ENCODE data around the gene SEC23IP.
"Not testable (repeated sequence)": the region's sequence is repeated elsewhere in the genome, so short reads cannot be mapped to it uniquely, and the experiment has no call there.

Gene SEC23IP

GRCh38 chr10:119892188-119893065, at the start of gene SEC23IP:
TSS of gene SEC23IP (plus strand) at chr10:119892730. CDS start at chr10:119892783, 53 bp downstream.
- peak; percentile 64 for DNase-seq

GRCh38 chr10:119845656-119846055, 46.9 kb upstream of the SEC23IP start:
- no peak for DNase-seq

GRCh38 chr10:119849031-119849789, 43.3 kb upstream of the SEC23IP start:
- no peak for DNase-seq

- no peak for DNase-seq
Observed at GRCh38 chr10:119849944-119850343, 42.6 kb upstream of the SEC23IP start.

GRCh38 chr10:119852277-119852676, 40.3 kb upstream of the SEC23IP start:
- DNase-seq: no peak

- no peak for DNase-seq
Observed at GRCh38 chr10:119852822-119853221, 39.7 kb upstream of the SEC23IP start.

GRCh38 chr10:119853574-119853973, 39.0 kb upstream of the SEC23IP start:
- no peak for DNase-seq

- no peak for DNase-seq
Observed at GRCh38 chr10:119858063-119858462, 34.5 kb upstream of the SEC23IP start.

- peak; percentile 15 for DNase-seq
Observed at GRCh38 chr10:119859420-119860258, 32.9 kb upstream of the SEC23IP start.

GRCh38 chr10:119860866-119861607, 31.5 kb upstream of the SEC23IP start:
- DNase-seq: no peak

GRCh38 chr10:119862524-119862923, 30.0 kb upstream of the SEC23IP start:
- no peak for DNase-seq

GRCh38 chr10:119863951-119864565, 28.5 kb upstream of the SEC23IP start:
- DNase-seq: no peak

- DNase-seq: no peak
Observed at GRCh38 chr10:119865699-119866240, 26.8 kb upstream of the SEC23IP start.

- DNase-seq: no peak
Observed at GRCh38 chr10:119867317-119867716, 25.2 kb upstream of the SEC23IP start.

GRCh38 chr10:119869398-119869797, 23.1 kb upstream of the SEC23IP start:
- not testable (repeated sequence) for DNase-seq

GRCh38 chr10:119871881-119872609, 20.5 kb upstream of the SEC23IP start:
- no peak for DNase-seq

GRCh38 chr10:119872610-119872859, 20.0 kb upstream of the SEC23IP start, which contains the start of gene MCMBP:
TSS of gene MCMBP (minus strand) at chr10:119872843. CDS start at chr10:119872584, 259 bp downstream.
- DNase-seq: no peak

- DNase-seq: no peak
Observed at GRCh38 chr10:119872860-119873681, 19.5 kb upstream of the SEC23IP start.

GRCh38 chr10:119878524-119878923, 14.0 kb upstream of the SEC23IP start:
- no peak for DNase-seq
